Sigmoid colon (tissue), 4 donors: Measurements from ENCODE around the gene CORO1C.

ENCODE experiments used
- EP300 ChIP-seq, 4 donors: sonication (generic); formaldehyde crosslinking; IDR thresholded peaks; one replicate each; pipeline ENCODE4 v1.6.1; 2017; ENCODE audit warnings: antibody characterized with exemption in 4 of 4
- POLR2A ChIP-seq, 2 donors: fragments of 450-650 bp; IDR thresholded peaks; one replicate each; pipeline ENCODE4 v1.6.1; 2016; ENCODE audit warnings: antibody characterized with exemption in 2 of 2, mild to moderate bottlenecking in 2 of 2, moderate library complexity in 2 of 2
- POLR2AphosphoS5 ChIP-seq, 4 donors: sonication (generic); formaldehyde crosslinking; IDR thresholded peaks; one replicate each; pipeline ENCODE4 v1.6.1; 2017; ENCODE audit warnings: antibody characterized with exemption in 4 of 4
- TF ChIP-seq, protein P1 (sequence below), 4 experiments: fragments of 450-650 bp in 3 of 4; fragments of 200-600 bp in 1 of 4; IDR thresholded peaks; one replicate each; pipeline ENCODE4 v1.5.1; 2016 to 2019; ENCODE audit warnings: antibody characterized with exemption in 4 of 4, mild to moderate bottlenecking in 3 of 4, moderate library complexity in 2 of 4

DNA sequence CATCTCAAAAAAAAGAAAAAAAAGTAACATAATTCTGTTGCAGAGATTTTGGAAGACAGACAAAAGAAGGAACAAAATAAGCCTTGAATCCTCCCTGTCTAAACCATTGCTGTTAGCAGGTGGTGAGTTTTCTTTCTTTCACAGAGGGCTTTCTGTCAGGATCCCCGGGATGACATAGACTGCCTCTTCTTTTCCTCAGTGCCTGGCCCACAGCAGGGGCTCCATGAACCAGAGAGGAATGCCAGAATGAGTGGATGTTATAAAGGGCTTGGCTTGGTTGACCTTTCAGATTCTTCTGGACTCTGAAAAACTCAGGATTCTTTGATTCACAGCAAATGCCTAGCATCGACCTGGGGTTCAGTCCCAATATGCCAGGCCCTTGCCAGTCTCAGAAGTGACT, 45.8 kb upstream of the CORO1C start:
- no peak for TF ChIP-seq POLR2AphosphoS5 (IDR thresholded peaks at IDR 0.05)
- TF ChIP-seq, protein P1, sequence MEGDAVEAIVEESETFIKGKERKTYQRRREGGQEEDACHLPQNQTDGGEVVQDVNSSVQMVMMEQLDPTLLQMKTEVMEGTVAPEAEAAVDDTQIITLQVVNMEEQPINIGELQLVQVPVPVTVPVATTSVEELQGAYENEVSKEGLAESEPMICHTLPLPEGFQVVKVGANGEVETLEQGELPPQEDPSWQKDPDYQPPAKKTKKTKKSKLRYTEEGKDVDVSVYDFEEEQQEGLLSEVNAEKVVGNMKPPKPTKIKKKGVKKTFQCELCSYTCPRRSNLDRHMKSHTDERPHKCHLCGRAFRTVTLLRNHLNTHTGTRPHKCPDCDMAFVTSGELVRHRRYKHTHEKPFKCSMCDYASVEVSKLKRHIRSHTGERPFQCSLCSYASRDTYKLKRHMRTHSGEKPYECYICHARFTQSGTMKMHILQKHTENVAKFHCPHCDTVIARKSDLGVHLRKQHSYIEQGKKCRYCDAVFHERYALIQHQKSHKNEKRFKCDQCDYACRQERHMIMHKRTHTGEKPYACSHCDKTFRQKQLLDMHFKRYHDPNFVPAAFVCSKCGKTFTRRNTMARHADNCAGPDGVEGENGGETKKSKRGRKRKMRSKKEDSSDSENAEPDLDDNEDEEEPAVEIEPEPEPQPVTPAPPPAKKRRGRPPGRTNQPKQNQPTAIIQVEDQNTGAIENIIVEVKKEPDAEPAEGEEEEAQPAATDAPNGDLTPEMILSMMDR (IDR thresholded peaks at IDR 0.05) = no peak
- TF ChIP-seq POLR2A (IDR thresholded peaks at IDR 0.05) = no peak
- no peak for TF ChIP-seq EP300 (IDR thresholded peaks at IDR 0.05)
